Activated gamma-delta T cell treated with Interleukin-2 at 50 U/mL for 16 hours (primary cell): ENCODE data around the gene SYT9.

Experiments
- DNase-seq: peaks from one replicate; pipeline ENCODE4 v3.0.0-alpha.2; 2020

The SYT9 gene

GRCh38 chr11:7251836-7252682 is at the start of gene SYT9:
TSS of gene SYT9 (plus strand) at chr11:7251904. CDS start at chr11:7252187, 283 bp downstream.
- DNase-seq = no peak

DNA sequence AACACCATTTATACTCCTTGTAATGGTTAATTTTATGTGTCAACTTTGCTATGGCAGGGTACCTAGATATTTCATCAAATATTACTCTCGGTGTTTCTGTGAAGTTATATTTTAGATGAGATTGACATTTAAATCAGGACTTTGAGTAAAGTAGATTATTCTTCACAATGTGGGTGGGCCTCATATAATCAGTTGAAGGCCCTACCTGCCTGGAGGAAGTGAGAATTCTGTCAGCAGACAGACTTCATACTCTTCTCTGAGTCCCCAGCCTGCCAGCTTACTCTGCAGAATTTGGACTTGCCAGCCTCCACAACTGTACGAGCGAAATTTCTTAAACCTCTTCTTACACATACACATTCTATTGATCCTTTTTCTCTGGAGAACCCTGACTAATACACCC is 49.3 kb upstream of the SYT9 start:
- DNase-seq = no peak

DNA sequence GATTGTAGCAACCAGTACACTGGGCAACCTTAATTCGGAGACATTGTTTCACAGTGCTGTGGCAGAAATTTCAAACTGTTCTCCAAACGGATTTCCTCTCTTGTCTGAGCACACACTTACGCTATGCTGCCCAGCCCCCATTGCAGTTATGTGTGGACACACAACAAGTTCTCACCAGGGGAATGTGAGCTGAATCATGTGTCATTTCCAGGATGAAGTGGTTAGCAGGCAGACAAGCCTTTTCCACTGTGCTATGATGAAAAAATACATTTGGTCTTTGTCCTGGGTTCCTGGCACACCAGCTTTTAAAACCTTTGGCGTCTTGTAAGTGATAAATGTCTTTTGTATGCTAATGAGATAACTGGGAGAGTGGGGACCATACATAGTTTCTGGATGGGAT is 46.9 kb upstream of the SYT9 start:
- no peak for DNase-seq

GRCh38 chr11:7208391-7208790 is 43.3 kb upstream of the SYT9 start:
- DNase-seq = no peak

- no peak for DNase-seq
Observed at GRCh38 chr11:7219491-7219890, 32.2 kb upstream of the SYT9 start.

- no peak for DNase-seq
Observed at GRCh38 chr11:7220636-7221035, 31.1 kb upstream of the SYT9 start.

DNA sequence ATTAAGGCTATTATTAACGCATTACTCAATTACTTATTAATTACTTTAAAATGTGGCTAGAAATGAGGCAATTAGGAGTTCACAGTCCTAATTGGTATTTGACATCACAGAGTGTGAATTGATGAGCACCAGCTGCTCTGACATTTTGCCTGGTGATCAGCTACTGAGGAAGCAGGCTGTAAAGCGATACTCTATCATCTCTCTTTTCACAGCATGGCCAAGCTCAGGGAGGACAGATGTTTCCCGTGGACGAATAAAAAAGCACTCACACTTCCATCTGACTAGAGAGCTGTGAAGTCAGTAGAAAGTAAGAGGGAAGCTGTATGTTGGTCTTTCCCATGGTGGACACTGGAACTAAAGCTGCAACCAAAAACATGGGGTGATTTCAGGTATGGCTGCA is 29.1 kb upstream of the SYT9 start:
- no peak for DNase-seq

DNA sequence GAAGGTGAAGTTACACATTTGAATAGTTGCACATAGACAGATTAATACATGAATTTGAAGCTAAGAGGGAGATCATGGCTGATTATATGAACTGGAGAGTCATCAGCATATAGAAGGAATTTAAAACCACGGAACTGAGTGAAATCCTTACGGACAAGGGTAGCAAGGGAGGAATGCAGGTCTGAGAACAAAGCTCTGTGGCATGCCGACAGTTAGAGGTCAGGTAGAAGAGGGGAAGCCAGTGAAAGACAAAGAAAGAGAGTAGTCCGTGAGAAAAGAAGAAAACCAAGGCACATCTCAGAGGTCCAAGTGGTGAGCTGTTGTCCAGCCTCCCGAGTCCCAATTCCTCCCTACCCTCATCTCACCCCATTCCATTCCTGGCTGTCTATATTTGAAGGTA is 11.8 kb upstream of the SYT9 start:
- no peak for DNase-seq

DNA sequence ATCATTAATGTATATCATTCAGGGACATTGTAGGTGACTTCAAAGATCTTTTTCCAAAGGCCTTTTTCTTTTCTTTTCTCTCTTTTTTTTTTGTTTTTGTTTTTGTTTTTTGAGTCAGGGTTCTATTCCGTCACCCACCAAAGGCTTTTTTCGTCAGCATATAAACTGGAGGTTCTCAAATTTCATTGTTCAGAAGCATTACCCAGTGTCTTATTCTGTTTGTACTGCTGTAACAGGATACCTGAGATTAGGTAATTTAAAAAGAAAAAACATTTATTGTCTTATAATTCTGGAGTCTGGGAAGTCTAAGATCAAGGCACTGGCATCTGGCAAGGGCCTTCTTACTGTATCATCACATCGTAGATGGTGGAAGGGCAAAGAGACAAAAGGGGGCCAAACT is 6.4 kb upstream of the SYT9 start:
- no peak for DNase-seq

DNA sequence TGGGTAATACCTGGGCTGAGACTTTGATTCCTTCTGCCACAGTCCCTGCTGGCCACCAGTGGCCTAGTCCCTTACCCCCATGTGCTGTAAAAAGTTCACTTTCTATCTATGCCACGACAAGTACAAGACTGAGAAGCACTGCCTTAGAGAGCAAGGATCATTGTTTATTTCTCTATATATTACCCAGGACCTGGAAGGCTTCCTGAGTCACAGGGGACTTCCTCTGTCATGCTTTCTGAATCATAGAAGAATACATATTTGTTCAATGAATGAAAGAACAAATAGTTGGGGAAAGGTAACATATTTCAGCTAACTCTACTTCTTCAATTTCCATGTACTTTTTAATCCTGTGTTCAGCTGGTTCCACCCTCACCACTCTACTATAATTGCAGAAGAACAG is 5.5 kb upstream of the SYT9 start:
- no peak for DNase-seq

DNA sequence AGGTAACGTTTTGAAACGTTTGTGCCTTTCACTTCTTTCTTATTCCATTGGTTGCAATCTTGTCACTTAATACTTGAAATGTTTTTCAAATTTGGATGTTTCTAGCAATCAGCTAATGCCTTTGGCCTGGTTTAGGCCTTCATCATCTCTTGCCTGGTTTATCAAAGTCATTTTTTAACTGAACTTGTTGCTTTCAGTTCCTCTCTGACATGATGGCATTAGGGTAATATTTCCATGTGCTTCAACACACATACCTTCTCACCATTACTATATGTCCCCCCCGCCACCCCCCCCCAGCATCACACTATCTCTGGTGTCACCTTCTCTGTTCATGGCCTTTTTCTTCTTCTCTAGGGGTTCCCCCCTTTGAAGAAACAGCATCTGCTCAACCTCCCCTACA is 1.5 kb upstream of the SYT9 start:
- DNase-seq = no peak

DNA sequence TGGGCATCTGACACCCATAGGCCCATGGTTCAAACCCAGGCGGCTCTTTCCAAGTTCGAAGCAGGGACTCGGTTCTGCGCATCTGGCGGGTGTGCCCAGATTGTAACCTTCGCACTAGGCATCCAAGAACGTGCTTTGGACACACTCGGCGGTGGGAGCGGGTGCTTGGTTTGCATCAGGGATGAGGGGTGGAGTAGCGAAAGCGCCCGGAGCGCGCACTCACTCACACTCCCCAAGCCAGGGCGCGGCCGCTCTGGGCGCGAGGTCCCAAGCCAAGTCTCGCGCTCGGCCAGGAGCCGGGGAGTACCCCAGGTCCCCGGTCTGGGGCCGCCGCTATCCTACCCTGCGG is 243 bp upstream of the SYT9 start:
- DNase-seq = no peak

DNA sequence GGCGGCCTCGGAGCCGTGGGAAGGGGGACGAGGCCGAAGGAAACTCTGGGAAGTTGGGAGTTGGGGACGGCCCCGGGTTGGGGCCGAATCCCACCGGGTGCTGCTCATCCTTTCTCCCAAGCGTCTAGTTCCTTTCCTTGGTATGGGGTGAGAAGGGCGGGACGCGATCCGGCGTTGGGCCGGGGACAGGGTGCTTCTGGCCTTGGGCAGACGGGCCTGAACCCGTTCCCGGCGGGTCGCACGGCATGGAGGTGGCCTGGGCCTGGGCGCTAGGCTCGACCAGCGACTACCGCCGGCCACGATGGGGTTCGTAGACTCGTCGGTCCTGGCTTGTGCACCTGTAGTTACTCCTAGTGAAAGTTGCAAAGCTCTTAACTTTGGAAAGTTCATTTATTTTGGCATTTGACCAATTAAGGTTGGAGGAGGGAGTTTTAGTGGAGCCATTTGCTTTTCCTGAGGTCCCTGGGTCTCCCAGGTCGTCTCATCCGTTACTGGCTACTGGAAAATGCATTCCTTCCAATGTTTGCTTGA is 1.0 kb downstream of the SYT9 start:
- DNase-seq = no peak

- DNase-seq = no peak
Observed at GRCh38 chr11:7253800-7254199, 2.1 kb downstream of the SYT9 start.

- no peak for DNase-seq
Observed at GRCh38 chr11:7254731-7255291, 3.1 kb downstream of the SYT9 start.

DNA sequence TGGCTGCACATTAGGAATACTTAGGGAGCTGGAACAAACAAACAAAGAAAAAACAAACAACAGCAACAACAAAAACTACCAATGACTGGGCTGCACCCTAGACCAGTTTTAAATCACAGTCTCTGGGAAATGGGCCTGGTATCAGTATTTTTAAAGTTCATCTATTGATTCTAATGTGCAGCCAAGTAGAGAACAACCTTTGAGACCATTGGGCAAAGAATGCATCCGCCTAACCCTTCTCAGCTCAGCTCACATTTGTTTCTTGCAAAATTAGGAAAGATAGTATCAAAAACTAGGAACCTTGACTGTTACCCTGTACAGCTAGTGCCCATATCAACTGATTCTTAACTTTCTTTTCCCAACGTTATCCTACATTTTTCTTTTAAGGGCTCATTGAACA is 5.2 kb downstream of the SYT9 start:
- no peak for DNase-seq

- no peak for DNase-seq
Observed at GRCh38 chr11:7257724-7258123, 6.0 kb downstream of the SYT9 start.

DNA sequence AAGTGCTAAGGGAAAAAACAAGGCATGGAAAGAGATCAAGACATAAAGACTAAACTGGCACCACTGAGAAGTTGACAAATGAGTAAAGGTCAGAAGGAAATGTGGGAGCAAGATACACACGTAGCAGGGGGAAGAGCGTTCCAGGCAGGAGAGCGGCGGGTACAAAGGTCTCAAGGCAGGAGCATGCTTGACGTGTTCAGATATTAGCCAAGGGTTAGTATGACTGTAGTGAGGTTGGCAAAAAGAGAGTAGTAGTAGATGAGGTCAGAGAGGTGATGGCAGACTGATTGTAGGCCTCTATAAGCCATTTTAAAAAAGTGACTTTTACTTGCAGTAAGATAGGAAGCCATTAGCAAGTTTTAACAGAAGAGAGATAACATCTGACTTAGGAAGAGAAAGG is 9.9 kb downstream of the SYT9 start:
- no peak for DNase-seq

DNA sequence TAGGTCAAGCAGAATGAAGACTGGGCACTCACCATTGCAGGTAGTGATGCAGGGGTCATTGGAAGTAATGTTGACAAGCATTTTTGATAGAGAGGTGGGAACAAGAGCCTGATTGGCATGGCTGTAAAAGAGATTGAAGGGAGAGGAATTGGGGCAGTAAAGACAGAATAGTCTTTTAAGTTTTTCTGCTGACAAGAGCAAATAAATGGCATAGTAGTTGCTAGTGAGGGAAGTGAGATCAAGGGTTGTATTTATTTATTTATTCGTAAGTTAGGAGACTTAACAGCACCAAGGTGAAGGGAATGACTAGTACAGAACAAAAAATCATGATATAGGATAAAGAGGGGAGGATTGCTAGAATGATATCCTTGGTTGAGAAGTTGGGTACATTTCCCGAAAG is 11.0 kb downstream of the SYT9 start:
- DNase-seq = no peak

DNA sequence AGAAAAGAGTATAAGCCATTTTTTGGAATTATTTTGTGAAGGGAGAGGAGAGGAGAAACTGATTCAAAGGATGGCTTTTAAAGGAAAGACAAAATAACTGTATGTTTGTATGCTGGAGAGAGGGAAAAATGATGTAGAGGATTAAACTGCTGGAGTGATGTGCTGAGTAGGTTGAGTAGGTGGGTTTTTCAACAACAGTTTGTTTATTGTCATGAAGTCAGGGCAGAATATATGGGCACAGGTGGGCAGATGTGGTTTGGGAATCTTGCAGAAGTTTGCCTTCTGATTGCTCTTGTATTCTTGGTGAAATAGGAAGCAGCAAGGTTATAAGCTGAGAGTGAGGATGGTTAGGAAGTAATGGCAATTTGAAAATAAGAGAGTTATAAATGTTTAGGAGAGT is 12.1 kb downstream of the SYT9 start:
- no peak for DNase-seq

DNA sequence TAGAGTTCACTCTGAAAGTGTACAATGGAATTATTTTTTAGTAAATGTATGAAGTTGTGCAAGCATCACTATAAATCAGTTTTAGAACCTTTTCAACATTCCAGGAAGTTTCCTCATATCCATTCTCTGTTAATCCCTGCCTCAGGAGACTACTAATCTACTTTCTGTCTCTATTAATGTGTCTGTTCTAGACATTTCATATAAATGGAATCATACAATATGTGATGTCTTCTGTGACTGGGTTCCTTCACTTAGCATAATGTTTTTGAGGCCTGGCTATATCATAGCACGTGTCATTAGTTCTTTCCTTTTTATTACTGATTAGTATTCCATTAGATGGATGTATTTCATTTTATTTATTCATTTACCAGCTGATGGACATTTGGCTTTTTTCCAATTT is 17.1 kb downstream of the SYT9 start:
- no peak for DNase-seq

DNA sequence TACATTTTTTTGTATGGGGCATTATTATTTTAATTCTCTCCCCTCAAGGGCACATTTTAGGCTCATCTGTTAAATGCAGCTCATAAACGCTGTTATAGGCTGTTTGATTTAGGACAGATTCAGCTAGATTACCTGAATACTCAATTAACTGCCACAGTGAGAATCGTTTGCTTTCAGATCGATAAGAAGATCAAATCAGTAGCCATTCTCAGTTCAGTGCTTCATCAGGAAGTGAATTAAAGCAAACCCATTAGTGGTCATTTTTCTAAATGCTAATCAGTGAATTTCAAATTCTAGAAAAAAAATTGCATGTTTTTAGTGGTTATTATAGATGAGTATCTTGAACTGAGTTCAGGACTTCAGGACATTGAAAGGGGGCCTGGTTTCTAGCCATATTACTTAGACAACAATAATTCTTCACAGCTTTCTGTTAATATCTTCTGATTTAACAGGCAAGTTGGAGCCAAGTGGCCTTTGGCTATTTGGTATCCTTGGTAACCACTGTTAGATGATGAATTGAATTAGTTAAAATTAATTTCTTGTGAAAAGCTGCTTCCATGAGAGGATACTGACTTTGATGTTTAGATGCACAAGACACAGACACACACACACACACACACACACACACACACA is 18.6 kb downstream of the SYT9 start:
- DNase-seq = no peak

- no peak for DNase-seq
Observed at GRCh38 chr11:7272373-7272772, 20.7 kb downstream of the SYT9 start.

- DNase-seq = no peak
Observed at GRCh38 chr11:7275133-7275532, 23.4 kb downstream of the SYT9 start.
